ENCODE results near the gene JDP2.

Gene JDP2

DNA sequence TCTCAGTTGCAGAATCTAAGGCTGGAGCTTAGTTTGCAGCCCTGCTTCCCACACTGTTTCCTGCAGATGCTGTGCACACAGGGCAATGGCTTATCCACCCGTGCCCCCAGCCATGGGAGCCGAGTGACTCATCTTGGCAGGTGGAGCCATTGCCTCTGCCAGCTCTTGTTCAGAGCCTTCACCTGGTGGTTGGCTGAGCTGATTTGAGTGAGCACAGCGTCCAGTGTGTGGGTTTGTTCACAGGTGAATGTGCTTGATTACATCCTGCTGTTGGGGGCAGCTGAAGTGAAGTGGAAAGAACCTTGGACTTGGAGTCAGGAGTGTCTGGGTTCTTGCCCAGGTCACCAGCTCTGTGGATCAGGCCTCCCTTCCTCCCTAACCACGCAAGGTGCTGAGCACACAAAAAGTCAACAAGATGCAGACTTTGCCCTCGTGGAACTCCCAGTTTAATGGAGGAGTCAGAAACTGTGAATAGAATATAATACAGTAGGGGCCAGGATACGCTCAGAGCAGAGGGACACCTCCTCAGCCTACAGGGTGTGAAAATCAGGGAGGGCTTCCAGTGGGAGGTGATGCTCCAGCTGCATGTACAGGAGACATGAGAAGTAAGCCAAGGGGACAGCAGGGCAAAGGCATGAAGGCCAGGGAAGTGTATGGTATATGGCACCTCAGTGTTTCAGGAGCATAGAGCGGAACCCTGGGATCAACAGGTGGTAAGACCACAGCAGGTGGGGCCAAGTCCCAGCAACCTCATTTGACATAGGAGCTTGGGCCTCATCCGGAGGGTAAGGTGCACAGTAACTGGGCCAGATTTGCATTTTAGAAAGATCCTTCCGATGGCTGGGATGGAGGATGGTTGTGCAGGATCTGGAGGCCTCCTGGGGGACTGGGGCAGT, 22.8 kb downstream of the JDP2 start:
- peak overlapping the region; percentile 35 for H3K27ac ChIP-seq (ENCODE audit: low read depth, low read length, poor library complexity, severe bottlenecking)
- H4K20me1 ChIP-seq (ENCODE audit: insufficient read depth, low read length), result no peaks in the 10 kb centered on the region
- H3K4me3 ChIP-seq (ENCODE audit: low read depth, low read length, poor library complexity, severe bottlenecking), result no peak overlapping the region
- no peaks in the 10 kb centered on the region for H3F3A ChIP-seq (ENCODE audit: insufficient read depth, low read length)
- peaks cover 73% of the 10 kb centered on the region for H3K36me3 ChIP-seq (ENCODE audit: insufficient read depth, low read length)
- H3K4me2 ChIP-seq (ENCODE audit: low read length), result no peak overlapping the region
- no peak for TF ChIP-seq EZH2 (IDR thresholded peaks at IDR 0.05; ENCODE audit: borderline replicate concordance, low read length)
- TF ChIP-seq, protein P1, sequence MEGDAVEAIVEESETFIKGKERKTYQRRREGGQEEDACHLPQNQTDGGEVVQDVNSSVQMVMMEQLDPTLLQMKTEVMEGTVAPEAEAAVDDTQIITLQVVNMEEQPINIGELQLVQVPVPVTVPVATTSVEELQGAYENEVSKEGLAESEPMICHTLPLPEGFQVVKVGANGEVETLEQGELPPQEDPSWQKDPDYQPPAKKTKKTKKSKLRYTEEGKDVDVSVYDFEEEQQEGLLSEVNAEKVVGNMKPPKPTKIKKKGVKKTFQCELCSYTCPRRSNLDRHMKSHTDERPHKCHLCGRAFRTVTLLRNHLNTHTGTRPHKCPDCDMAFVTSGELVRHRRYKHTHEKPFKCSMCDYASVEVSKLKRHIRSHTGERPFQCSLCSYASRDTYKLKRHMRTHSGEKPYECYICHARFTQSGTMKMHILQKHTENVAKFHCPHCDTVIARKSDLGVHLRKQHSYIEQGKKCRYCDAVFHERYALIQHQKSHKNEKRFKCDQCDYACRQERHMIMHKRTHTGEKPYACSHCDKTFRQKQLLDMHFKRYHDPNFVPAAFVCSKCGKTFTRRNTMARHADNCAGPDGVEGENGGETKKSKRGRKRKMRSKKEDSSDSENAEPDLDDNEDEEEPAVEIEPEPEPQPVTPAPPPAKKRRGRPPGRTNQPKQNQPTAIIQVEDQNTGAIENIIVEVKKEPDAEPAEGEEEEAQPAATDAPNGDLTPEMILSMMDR (IDR thresholded peaks at IDR 0.05; ENCODE audit: low read length), result no peak
- H2AFZ ChIP-seq (ENCODE audit: low read length), result no peak overlapping the region
- H3K27me3 ChIP-seq (ENCODE audit: insufficient read depth, low read length), result no peaks in the 10 kb centered on the region
- H3K9me3 ChIP-seq (ENCODE audit: low read length), result no peaks in the 10 kb centered on the region
- no peaks in the 10 kb centered on the region for H3K9me2 ChIP-seq (ENCODE audit: low read depth, low read length)
- H3K4me1 ChIP-seq (ENCODE audit: insufficient read depth, low read length, severe bottlenecking), result peaks cover 82% of the 10 kb centered on the region
- H3K79me2 ChIP-seq (ENCODE audit: insufficient read depth, low read length), result peaks cover 8% of the 10 kb centered on the region; the same call in 1 of the 2 replicates
- no peak overlapping the region; the same call in 1 of the 2 replicates for H3K9ac ChIP-seq (ENCODE audit: low read length)

GRCh38 chr14:75452324-75452723, 24.5 kb downstream of the JDP2 start:
- H3K27ac ChIP-seq (ENCODE audit: low read depth, low read length, poor library complexity, severe bottlenecking), result peak overlapping the region; percentile 78
- no peaks in the 10 kb centered on the region for H3K9me3 ChIP-seq (ENCODE audit: low read length)
- no peak overlapping the region for H2AFZ ChIP-seq (ENCODE audit: low read length)
- peaks cover 12% of the 10 kb centered on the region; the same call in 1 of the 2 replicates for H3K79me2 ChIP-seq (ENCODE audit: insufficient read depth, low read length)
- TF ChIP-seq, protein P1 (IDR thresholded peaks at IDR 0.05; ENCODE audit: low read length), result no peak
- no peak for TF ChIP-seq EZH2 (IDR thresholded peaks at IDR 0.05; ENCODE audit: borderline replicate concordance, low read length)
- H3K27me3 ChIP-seq (ENCODE audit: insufficient read depth, low read length), result no peaks in the 10 kb centered on the region
- no peaks in the 10 kb centered on the region for H3F3A ChIP-seq (ENCODE audit: insufficient read depth, low read length)
- peaks cover 74% of the 10 kb centered on the region; the same call in 1 of the 2 replicates for H3K36me3 ChIP-seq (ENCODE audit: insufficient read depth, low read length)
- H4K20me1 ChIP-seq (ENCODE audit: insufficient read depth, low read length), result no peaks in the 10 kb centered on the region
- H3K4me2 ChIP-seq (ENCODE audit: low read length), result no peak overlapping the region
- H3K9ac ChIP-seq (ENCODE audit: low read length), result peak overlapping the region; percentile 5; the same call in 1 of the 2 replicates
- H3K9me2 ChIP-seq (ENCODE audit: low read depth, low read length), result no peaks in the 10 kb centered on the region
- no peak overlapping the region for H3K4me3 ChIP-seq (ENCODE audit: low read depth, low read length, poor library complexity, severe bottlenecking)
- H3K4me1 ChIP-seq (ENCODE audit: insufficient read depth, low read length, severe bottlenecking), result peaks cover 76% of the 10 kb centered on the region

DNA sequence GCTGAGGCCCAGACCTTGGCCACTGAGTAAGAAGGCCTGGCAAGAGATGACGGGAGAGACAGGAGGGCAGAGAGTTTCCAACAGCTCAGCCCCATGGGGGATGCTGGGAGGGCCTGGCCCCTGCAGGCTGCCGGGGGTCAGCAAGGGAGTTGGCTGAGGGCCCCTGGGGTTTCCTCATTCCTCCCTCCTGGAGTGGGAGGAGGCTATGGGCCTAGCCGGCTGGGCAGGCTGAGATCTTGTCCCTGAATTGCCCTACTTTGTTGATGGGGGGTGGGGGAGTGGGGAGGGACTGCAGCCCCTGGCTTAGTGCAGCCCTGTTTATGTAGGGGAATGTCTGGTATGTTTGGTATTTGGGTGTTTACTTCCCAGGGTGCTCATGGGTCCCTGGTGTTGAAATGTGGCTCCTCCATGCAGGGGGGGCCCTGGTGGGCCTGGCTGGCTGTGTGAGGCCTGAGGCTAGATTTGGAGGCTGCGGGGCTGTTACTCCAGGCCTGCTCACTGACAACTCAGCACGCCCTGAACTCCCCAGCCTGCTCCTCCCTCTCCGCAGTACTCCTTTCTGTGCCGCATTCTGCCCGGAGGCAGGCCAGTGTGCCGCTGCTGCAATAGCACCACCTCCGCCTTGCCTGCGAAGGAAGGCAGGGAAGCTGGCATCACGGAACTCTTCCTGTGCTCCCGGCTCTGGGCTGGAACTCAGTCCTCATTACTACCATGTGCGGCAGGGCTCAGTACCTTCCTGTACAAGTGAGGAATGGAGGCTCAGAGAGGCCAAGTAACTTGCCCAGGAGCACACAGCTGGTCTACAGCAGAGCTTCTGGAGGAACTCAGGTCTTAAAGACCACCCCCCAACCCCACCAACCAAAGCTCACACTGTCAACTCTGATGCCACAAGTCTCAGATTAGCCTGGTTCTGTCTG, 25.3 kb downstream of the JDP2 start:
- H3K9me2 ChIP-seq (ENCODE audit: low read depth, low read length), result no peaks in the 10 kb centered on the region
- peaks cover 78% of the 10 kb centered on the region; the same call in 1 of the 2 replicates for H3K36me3 ChIP-seq (ENCODE audit: insufficient read depth, low read length)
- peak overlapping the region; percentile 22; the same call in 1 of the 2 replicates for H3K9ac ChIP-seq (ENCODE audit: low read length)
- peaks cover 12% of the 10 kb centered on the region; the same call in 1 of the 2 replicates for H3K79me2 ChIP-seq (ENCODE audit: insufficient read depth, low read length)
- H2AFZ ChIP-seq (ENCODE audit: low read length), result no peak overlapping the region
- no peaks in the 10 kb centered on the region for H3K27me3 ChIP-seq (ENCODE audit: insufficient read depth, low read length)
- H3K4me1 ChIP-seq (ENCODE audit: insufficient read depth, low read length, severe bottlenecking), result peaks cover 79% of the 10 kb centered on the region
- no peaks in the 10 kb centered on the region for H4K20me1 ChIP-seq (ENCODE audit: insufficient read depth, low read length)
- peak overlapping the region; percentile 78 for H3K27ac ChIP-seq (ENCODE audit: low read depth, low read length, poor library complexity, severe bottlenecking)
- no peaks in the 10 kb centered on the region for H3K9me3 ChIP-seq (ENCODE audit: low read length)
- no peak overlapping the region for H3K4me3 ChIP-seq (ENCODE audit: low read depth, low read length, poor library complexity, severe bottlenecking)
- H3F3A ChIP-seq (ENCODE audit: insufficient read depth, low read length), result no peaks in the 10 kb centered on the region
- peak overlapping the region; percentile 8; the same call in 1 of the 2 replicates for H3K4me2 ChIP-seq (ENCODE audit: low read length)
- no peak for TF ChIP-seq EZH2 (IDR thresholded peaks at IDR 0.05; ENCODE audit: borderline replicate concordance, low read length)
- TF ChIP-seq, protein P1 (IDR thresholded peaks at IDR 0.05; ENCODE audit: low read length), result no peak

All from OCI-LY1 (cell line).